ENCODE results near the gene PPP2R5A.
"Not testable (repeated sequence)": the region's sequence is repeated elsewhere in the genome, so short reads cannot be mapped to it uniquely, and the experiment has no call there.

PPP2R5A gene

DNA sequence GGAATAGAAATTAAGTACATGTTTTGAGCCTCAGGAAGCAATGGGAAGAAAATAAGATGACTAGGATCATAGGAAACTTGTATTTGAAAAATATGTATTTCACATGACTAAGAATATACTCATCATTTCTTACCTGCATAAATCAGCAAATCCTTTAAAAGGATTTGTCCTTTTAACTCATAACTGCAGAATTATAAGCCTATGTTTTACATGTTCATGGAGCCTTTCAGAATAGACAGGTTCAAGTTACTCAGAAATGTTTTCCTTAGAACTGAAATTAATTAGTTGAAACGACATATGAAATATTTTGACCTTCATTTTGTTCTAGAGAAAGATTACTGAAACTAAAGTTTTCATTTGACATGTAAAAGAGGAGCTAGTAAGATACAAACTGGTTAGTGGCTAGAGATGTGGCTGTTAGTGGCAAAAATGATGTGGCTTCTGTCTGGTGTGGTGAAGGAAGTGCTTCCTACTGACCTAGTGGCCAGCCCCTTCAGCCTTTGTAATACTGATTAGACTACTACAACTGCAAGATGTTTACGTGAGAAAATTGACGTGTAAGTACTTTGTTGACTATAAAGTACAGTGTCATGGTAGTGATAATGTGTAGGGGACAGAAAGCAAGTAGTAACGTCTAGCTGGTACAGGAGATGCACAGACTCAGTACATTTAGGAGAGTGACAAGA lies 74.7 kb downstream of the PPP2R5A start:
- DNase-seq, result no peak

DNA sequence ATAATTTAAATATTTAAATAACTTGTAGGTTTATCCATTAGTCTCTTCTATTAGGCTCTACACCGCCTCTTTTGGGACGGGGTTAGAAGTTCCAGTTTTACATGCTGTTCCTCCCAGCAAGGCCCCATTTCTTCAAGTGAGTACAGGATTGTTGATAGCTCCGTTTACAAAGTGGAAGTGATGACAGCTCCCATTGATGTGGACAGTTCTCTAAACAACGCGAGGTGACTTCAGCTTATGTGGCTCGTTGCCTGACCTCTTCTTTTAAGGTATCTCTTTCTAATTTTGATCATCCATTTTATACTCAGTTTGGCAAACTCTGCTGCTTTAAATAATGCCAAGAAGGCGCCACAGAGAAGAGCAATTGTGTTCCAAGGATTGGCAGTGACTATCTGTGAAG lies 79.8 kb downstream of the PPP2R5A start:
- DNase-seq, result no peak

DNA sequence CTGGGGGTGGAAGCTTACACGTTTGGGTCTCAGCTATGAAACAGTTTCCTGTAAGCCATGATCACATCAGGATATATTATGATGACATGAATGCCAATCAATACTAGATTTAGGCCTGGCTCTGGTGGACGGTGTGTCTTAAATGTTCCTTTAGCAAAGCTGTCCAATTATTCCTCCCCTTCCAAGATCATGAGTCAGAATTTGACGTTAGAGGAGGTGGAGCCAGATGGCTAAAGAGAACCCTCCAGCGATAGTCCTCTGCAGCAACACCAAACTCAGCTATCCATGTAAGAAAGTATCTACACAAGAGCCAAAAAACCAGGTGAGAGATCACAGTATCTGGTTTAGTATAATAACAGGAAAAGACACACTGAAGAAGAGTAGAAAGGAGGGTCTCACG lies 81.7 kb downstream of the PPP2R5A start:
- DNase-seq, result no peak

DNA sequence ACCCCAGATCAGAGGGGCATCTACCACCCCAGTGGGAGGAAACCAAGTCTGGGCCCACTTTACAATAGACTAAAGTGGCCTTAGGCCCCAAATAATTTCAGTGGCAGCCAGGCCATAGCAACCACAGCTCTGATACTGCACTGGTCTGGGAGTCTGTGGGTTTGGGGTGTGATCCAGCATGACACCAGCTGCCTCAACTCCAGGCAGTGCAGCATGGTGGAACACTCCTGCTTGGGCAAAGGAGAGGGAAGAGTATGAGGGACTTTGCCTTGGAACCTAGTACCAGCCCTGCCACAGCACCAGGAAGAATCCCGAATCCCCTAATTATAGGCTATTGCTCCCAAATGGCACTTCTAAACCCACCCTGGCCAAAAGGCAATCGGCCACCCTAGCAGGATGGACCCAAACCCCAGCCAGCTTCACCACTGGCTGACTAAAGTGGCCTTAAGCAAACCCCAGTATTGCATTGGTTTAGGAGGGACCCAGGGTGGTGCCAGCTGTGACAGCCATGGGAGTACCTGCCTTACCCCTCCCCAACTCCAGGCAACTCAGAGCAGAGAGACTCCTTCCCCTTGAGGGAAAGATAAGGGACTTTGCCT lies 82.4 kb downstream of the PPP2R5A start:
- DNase-seq, result no peak

DNA sequence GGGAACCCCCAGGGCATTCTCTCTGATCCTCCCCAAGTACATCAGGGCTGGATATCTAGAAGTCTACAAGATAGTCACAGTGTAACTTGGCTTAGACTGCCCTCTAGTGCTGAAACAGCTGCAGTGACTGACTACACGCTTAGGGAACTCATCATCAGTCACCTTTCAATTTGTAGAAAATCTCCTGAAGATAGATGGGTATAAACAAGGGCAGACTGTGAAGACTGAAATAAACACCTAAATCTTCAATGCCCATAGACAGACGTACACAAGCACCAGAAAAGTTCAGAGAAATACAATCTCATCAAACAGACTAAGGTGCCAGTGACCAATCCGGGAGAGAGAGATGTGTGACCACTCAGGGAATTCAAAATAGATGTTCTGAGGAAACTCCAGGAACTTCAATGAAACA lies 82.9 kb downstream of the PPP2R5A start:
- DNase-seq, result no peak

DNA sequence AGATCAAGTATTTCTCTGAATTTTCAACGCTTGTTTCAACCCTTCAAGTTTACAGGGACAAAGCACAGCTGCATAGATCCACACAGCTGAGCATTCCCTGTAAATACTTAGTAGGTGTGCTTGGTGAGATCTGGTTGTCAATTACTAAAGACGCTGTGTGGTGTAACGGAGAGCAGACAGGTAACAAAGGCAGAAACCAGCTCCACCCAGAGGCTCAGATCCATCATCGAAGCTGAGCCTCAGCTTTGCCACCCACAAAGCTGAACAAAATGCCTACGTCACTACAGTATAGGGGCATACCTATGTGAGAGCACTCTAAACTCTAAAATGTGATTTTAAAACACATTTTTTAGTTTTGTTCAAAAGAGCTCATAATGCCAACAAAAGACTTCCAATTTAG lies 90.8 kb downstream of the PPP2R5A start:
- DNase-seq, result no peak

DNA sequence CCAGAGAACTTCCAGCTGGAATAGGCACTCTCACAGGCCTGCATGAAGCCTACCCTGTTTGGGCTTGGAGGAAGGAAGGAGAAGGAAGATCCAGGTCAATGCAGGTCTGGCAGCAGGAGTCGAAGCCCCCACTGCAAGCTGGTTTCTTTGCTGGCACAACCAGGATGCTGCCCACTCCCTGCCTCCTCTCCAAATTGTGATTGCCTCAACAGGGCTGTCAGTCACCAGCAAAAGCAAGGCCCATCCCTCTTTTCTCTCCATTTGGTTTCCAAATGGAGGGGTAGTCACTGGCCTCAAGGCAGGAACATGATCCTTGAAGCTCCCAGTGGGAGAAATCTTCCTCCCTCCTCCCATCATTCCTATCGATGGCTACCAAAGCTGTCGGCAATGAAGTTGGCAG lies 92.4 kb downstream of the PPP2R5A start:
- no peak for DNase-seq

DNA sequence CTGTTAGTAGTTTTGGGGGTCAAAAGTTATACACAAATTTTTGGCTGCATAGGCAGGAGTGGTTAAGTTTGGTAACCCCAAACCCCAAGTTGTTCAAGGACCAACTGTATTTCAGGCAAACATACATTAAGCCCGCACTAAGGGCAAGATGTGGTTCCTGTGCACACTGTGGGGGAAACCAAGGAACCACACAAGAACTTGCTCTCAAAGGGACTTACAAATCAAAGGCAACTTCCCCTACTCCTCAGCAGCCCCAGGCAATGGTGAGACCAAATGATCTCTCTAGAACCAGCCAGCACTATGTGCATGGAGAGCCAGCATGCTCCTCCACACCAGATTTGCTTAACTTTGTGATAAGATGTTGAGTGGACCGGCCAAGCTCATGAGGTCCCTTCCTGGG lies 94.2 kb downstream of the PPP2R5A start:
- DNase-seq, result no peak

DNA sequence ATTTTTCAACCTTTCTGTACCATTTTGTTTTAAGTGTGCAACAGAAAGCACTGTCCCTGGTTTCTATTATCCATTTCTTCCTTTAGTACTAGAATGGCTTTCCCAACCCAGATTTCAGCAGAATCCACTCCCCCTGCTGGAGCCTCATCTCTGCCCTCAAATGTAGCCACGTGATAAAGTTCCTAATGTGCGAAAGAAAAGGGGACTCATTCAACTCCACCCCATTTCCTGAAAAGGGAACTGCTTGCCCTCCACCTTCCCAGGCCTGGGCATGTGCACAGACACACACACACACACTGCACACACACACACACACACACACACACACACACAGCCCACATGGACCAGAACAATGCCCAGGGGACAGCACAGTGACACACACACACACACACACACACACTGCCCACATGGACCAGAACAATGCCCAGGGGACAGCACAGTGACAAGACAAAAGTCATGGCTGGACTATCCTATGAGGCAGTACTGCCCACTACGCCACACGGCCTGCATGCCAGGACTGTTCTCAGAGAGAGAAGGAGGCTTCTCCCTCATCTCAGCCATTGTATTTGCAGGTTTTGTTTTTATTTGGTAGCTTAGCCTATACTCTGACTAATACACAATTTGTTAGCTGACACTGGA lies 96.3 kb downstream of the PPP2R5A start:
- no peak for DNase-seq

DNA sequence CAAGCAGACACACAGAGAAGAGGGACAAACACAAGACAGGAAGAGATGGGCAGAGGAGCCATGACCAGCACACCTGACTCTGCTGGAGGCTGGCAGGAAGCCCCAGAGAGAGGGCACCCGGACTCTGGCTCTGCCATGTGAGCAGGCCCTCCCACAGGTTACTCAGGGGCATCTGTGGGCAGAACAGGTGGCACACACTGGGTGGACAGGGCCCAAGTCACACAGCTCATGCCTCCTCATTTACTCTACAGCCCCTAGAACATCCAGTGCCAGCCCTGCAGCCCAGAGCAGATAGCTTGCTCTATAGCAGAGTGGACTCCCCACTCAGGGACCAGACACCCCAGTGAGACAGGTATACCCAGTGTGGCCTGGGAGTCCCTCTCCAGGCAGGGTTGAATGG lies 100.8 kb downstream of the PPP2R5A start:
- no peak for DNase-seq

DNA sequence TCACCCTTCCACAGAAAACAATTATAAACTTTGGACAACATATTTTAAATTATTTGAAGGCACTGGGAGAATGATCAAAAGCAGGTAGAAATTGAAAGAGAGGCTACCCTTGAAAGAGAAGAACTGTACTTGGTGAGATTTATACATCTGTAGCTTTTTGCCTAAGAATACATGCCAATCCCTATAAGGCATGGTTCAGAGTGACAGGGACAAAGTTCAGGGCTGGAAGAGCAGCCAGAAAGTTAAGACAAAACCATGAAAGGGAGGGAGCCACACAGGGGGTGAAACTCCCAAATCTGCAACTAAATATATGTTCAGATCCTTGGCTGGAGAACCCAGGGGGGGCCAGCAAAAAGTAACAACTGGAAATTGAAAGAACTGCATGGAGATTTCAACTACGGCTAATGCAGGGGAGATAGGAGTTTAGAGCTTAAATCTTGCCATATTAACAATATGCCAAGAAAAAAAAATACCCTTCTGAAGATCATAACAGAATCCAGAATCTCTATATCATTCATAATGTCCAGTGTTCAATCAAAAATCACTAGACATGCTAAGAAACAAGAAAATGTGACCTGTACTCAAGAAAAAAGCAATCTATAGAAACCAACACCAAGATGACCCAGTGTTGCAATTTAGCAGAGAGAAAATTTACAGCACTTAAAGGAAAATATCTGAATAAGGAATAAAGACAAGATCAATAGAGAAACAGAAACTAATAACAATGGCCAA lies 103.9 kb downstream of the PPP2R5A start:
- DNase-seq, result no peak

DNA sequence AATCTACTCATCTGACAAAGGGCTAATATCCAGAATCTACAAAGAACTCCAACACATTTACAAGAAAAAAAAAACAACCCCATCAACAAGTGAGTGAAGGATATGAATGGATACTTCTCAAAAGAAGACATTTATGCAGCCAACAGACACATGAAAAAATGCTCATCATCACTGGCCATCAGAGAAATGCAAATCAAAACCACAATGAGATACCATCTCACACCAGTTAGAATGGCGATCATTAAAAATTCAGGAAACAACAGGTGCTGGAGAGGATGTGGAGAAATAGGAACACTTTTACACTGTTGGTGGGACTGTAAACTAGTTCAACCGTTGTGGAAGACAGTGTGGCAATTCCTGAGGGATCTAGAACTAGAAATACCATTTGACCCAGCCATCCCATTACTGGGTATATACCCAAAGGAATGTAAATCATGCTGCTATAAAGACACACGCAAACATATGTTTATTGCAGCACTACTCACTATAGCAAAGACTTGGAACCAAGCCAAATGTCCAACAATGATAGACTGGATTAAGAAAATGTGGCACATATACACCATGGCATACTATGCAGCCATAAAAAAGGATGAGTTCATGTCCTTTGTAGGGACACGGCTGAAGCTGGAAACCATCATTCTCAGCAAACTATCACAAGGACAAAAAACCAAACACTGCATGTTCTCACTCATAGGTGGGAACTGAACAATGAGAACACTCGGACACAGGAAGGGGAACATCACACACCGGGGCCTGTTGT lies 110.6 kb downstream of the PPP2R5A start:
- not testable (repeated sequence) for DNase-seq

DNA sequence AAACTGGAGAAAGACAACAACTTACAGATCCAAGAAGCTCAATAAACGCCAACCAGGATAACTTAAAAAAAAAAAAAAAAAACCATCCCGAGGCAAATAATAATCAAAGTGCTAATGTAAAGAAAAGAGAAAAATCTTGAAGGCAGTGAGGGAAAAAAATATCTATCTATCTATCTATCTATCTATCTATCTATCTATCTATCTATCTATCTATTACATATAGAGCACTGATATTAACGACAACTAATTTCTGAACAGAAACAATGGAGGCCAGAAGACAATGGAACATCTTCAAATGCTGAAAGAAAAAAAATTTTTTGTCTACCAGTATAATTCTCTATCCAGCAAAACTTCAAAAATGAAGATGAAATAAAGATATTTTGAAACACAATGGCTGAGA lies 111.4 kb downstream of the PPP2R5A start:
- DNase-seq, result no peak

DNA sequence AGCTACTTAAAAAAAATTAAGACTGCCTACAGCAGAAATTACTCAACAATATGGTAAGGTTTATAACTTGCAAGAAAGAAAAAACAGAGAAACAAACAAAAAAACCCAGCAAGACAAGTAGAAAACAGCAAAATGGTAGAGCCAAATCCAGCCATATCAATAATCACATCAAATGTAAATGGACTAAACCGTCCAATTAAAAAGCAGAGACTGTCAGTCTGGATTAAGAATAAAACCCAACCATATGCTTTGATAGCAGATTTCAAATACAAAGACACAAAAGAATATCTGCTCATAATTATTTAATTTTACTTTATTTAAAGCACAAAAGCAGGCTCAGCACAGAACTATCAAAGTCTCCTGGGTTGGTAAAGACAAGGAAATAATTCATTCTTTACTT lies 112.0 kb downstream of the PPP2R5A start:
- DNase-seq, result no peak

DNA sequence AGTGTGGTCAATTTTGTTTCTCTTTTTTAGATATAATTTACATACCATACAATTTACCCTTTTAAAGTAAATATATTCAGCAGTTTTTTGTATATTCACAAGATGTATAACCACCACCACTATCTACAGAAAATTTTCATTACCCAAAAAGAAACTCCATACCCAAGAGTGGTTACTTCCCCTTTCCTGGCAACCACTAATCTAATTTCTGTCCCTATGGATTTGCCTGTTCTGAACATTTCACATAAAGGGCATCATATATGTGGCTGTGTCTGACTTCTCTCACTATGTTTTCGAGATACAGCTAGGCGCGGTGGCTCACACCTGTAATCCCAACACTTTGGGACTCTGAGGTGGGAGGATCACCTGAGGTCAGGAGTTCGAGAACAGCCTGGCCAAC lies 115.8 kb downstream of the PPP2R5A start:
- DNase-seq, result no peak

DNA sequence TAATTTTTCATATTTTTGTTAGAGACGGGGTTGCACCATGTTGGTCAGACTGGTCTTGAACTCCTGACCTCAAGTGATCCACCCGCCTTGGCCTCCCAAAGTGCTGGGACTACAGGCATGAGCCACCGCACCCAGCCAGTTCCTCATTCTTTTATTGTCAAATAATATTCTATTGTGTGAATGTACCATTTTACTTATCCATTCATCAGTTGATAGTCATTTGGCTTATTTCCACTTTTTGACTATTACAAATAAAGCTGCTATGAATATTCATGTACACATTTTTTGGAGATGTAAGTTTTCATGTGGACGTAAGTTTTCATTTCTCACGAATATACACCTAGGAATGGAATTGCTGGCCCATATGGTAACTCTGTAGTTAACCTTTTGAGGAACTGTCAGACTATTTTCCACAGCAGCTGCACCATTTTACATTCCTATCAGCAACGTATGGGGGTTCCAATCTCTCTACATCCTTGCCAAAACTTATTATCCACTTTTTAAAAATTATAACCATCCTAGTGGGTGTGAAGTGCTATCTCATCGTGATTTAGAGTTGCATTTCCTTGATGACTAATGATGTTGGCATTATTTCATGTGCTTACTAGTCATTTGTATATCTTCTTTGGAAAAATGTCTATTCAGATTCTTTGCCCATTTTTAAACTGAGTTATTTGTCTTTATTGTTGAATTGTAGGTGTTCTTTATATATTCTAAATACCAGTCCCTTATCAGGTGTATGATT lies 116.8 kb downstream of the PPP2R5A start:
- DNase-seq, result no peak

DNA sequence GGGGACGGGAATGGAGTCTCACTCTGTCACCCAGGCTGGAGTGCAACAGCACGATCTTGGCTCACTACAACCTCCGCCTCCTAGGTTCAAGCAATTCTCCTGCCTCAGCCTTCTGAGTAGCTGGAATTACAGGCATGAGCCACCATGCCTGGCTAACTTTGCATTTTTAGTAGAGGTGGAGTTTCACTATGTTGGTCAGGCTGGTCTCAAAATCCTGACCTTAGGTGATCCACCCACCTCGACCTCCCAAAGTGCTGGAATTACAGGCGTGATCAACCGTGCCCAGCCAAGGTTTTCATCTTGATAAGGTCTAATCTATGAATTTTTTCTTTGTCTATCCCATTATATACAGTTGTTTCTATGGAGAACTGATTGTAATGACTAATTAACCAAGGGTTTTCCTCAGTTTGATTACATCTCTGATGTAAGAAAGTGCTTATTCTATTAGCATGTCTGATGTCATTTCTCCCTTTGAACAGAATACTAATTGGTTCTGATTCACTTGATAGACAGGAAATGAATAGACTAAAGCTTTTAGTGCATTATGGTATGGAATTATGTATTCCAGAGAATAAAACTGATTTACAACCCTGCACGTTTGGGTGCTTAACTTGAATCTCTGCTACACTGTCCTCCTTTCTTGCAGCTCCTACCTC lies 117.6 kb downstream of the PPP2R5A start:
- no peak for DNase-seq

DNA sequence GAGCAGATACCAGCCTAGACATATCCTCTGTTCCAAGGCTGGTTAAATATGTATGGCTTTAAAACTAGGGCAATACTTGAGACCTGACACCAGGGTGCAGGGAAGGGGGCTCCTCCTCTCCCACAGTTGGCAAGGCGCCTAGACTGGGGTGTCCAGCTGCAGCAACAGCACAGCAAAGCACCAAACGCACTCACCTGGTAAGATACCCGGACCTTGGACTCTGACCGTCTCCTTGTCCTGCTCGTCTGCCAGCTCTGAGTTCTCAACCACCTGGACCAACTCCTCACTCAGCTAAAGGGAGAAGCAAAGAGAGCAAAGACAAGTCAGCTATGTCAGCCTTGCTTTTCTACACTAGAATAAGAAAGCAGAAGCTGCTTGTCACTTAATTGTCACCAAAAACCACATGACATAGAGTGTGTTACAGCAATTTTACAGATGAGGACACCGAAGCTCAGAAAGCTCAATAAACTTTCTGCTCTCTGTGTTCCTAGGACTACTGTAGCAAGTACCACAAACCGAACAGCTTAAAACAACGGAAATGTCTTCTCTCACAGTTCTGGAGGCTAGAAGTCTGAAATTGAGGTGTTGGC lies 125.1 kb downstream of the PPP2R5A start:
- no peak for DNase-seq

All from activated gamma-delta T cell (primary cell).